DMS79 treated with DMSO at 0.1 percent for 48 hours (cell line): ENCODE data around the gene CACNA1C.

Source experiments
- DNase-seq: peaks from one replicate; lab custom pipeline; 2025; lab: John Stamatoyannopoulos, UW

Gene CACNA1C

GRCh38 chr12:2557597-2557996 lies 504.8 kb downstream of the CACNA1C start:
- DNase-seq = no peak

GRCh38 chr12:2559931-2560330 lies 507.1 kb downstream of the CACNA1C start:
- DNase-seq = no peak

- DNase-seq = no peak
Observed at GRCh38 chr12:2560356-2560755, 507.6 kb downstream of the CACNA1C start.

- no peak for DNase-seq
Observed at GRCh38 chr12:2561367-2561766, 508.6 kb downstream of the CACNA1C start.

GRCh38 chr12:2562400-2562799 lies 509.6 kb downstream of the CACNA1C start:
- DNase-seq = no peak

- DNase-seq = no peak
Observed at GRCh38 chr12:2563709-2564108, 510.9 kb downstream of the CACNA1C start.

- no peak for DNase-seq
Observed at GRCh38 chr12:2566161-2566560, 513.4 kb downstream of the CACNA1C start.

- DNase-seq = no peak
Observed at GRCh38 chr12:2567711-2568110, 514.9 kb downstream of the CACNA1C start.

- DNase-seq = no peak
Observed at GRCh38 chr12:2570562-2570961, 517.8 kb downstream of the CACNA1C start.

GRCh38 chr12:2574355-2574935 lies 521.7 kb downstream of the CACNA1C start:
- DNase-seq = no peak

- DNase-seq = no peak
Observed at GRCh38 chr12:2575245-2575644, 522.5 kb downstream of the CACNA1C start.

GRCh38 chr12:2578211-2578610 lies 525.4 kb downstream of the CACNA1C start:
- DNase-seq = no peak

GRCh38 chr12:2578772-2579171 lies 526.0 kb downstream of the CACNA1C start:
- no peak for DNase-seq

- DNase-seq = no peak
Observed at GRCh38 chr12:2580821-2581220, 528.0 kb downstream of the CACNA1C start.

GRCh38 chr12:2581293-2582045 lies 528.7 kb downstream of the CACNA1C start:
- no peak for DNase-seq

- no peak for DNase-seq
Observed at GRCh38 chr12:2582631-2583030, 529.8 kb downstream of the CACNA1C start.

- peak; percentile 9 for DNase-seq
Observed at GRCh38 chr12:2583091-2583497, 530.3 kb downstream of the CACNA1C start.

GRCh38 chr12:2583642-2584401 lies 531.0 kb downstream of the CACNA1C start:
- peak; percentile 28 for DNase-seq

GRCh38 chr12:2586156-2587038 lies 533.6 kb downstream of the CACNA1C start:
- DNase-seq = no peak

GRCh38 chr12:2588345-2588744 lies 535.6 kb downstream of the CACNA1C start:
- no peak for DNase-seq

GRCh38 chr12:2589381-2589780 lies 536.6 kb downstream of the CACNA1C start:
- no peak for DNase-seq

GRCh38 chr12:2593045-2593444 lies 540.3 kb downstream of the CACNA1C start:
- no peak for DNase-seq
